ENCODE data around the gene RACGAP1. TPM values are rescaled to one million over a fixed set of nuclear protein-coding genes. Genes with fewer than 3 reads are reported as not detected.
A peak's percentile ranks its signal among the peaks of the same experiment; 100 is the strongest.

The RACGAP1 gene
- total RNA-seq, 2 experiments from 2014 or later = 180 to 198 TPM

DNA sequence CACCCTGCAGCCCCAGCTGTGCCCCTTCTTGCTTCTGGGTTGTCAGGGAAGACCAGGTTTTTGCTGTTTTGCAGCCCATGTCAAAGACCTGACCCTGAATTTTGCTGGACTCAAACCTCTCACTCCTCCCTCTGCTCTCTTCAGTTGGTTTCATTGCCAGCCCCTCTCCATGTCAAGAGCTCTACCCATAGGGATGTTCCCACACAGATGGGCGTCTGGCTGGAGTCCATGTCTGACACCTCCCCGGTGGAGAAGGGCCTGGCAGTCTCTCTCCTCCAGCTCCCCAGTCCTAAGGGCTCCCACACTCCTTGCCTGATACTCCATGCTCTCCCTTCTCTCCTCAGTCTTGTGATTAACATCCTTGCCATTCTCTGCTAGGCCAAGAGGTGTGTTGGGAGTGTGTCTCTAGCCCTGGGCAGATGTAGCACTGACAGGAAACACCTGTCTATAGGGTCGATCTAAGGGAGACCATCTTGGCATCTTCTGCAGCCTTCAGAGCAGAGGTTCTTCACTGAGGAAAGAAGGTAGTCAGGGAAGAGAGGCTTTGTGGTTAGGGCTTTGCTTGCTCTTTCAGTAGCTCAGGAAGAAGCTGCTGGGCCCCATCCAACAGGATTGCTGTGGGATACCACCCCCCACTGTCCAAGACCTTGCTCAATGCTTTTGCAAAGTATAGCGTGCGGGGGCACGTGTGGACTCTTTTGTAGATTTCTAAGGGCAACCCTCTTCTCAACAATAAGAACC lies 36.8 kb upstream of the RACGAP1 start:
- Mint-ChIP-seq H3K27me3 (peaks cover under 1% of the 10 kb centered on the region), H3K36me3 (peaks cover 3% of the 10 kb centered on the region), H3K9me3 (ENCODE audit: low read depth) (no peaks in the 10 kb centered on the region), H3K27ac (no peak overlapping the region), H3K4me3 (no peak overlapping the region), H3K4me1 (peaks cover 41% of the 10 kb centered on the region)
- DNase-seq (no peak), ATAC-seq (no peak)
- CTCF ChIA-PET = interaction anchor here (1.3 to 6.4 kb wide), 4 partner anchors 10 to 117 kb away, joined by 3 to 92 read pairs (median 40); no protein-coding TSS in a partner anchor

- Mint-ChIP-seq H3K4me3 (no peak overlapping the region), H3K36me3 (peaks cover 3% of the 10 kb centered on the region), H3K27me3 (peaks cover 10% of the 10 kb centered on the region), H3K4me1 (peaks cover 50% of the 10 kb centered on the region), H3K9me3 (ENCODE audit: low read depth) (no peaks in the 10 kb centered on the region), H3K27ac (no peak overlapping the region)
- ATAC-seq (no peak), DNase-seq (no peak)
- CTCF ChIA-PET = interaction anchor here (1.3 to 6.4 kb wide), 4 partner anchors 11 to 116 kb away, joined by 3 to 92 read pairs (median 40); no protein-coding TSS in a partner anchor
Observed at GRCh38 chr12:50061171-50061570, 35.9 kb upstream of the RACGAP1 start.

DNA sequence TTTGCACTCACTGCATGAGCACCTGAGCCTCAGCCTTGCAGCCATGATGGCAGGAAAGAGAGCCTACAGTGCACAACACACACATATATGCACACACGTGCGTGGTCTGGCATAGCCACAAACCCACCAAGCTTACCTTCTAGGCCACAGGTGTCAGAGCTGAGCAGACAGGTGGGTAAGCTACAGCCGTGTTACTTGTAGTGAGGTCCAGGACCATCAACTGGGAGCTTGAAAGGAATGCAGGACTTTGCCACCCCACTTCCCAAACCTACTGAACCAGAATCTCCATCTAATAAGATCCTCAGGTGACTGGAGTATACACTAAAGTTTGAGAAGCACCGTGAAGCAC lies 34.8 kb upstream of the RACGAP1 start:
- DNase-seq (no peak), ATAC-seq (no peak)
- CTCF ChIA-PET = interaction anchor here (0.5 to 6.4 kb wide), 7 partner anchors 12 to 319 kb away, joined by 3 to 92 read pairs (median 4); partner anchors contain the start of gene TMBIM6
- peaks cover 3% of the 10 kb centered on the region for H3K36me3 Mint-ChIP-seq
- H3K9me3 Mint-ChIP-seq (ENCODE audit: low read depth) = no peaks in the 10 kb centered on the region
- peaks cover 56% of the 10 kb centered on the region for H3K4me1 Mint-ChIP-seq
- peak overlapping the region; percentile 85 for H3K4me3 Mint-ChIP-seq
- H3K27ac Mint-ChIP-seq = peak overlapping the region; percentile 86
- peaks cover 12% of the 10 kb centered on the region for H3K27me3 Mint-ChIP-seq

GRCh38 chr12:50059440-50060119 lies 34.3 kb upstream of the RACGAP1 start:
- H3K4me1 Mint-ChIP-seq = peaks cover 56% of the 10 kb centered on the region
- peak; percentile 90 for DNase-seq
- peak overlapping the region; percentile 85 for H3K4me3 Mint-ChIP-seq
- peak; percentile 69 for ATAC-seq
- peaks cover 3% of the 10 kb centered on the region for H3K36me3 Mint-ChIP-seq
- CTCF ChIA-PET = interaction anchor here (0.5 to 6.4 kb wide), 14 partner anchors 12 to 318 kb away, joined by 3 to 92 read pairs (median 4); partner anchors contain the start of genes RACGAP1, SMARCD1 and TMBIM6
- H3K27me3 Mint-ChIP-seq = peaks cover 12% of the 10 kb centered on the region
- H3K9me3 Mint-ChIP-seq (ENCODE audit: low read depth) = no peaks in the 10 kb centered on the region
- peak overlapping the region; percentile 86 for H3K27ac Mint-ChIP-seq

- H3K27me3 Mint-ChIP-seq = peaks cover 12% of the 10 kb centered on the region
- H3K4me1 Mint-ChIP-seq = peaks cover 56% of the 10 kb centered on the region
- CTCF ChIA-PET = interaction anchor here (0.6 to 6.4 kb wide), 14 partner anchors 13 to 317 kb away, joined by 3 to 92 read pairs (median 4); partner anchors contain the start of genes COX14, RACGAP1, SMARCD1 and TMBIM6
- DNase-seq = peak; percentile 68
- peak overlapping the region; percentile 85 for H3K4me3 Mint-ChIP-seq
- peaks cover 3% of the 10 kb centered on the region for H3K36me3 Mint-ChIP-seq
- ATAC-seq = peak; percentile 29
- H3K9me3 Mint-ChIP-seq (ENCODE audit: low read depth) = no peaks in the 10 kb centered on the region
- H3K27ac Mint-ChIP-seq = peak overlapping the region; percentile 86
Observed at GRCh38 chr12:50058743-50059312, 33.5 kb upstream of the RACGAP1 start.

DNA sequence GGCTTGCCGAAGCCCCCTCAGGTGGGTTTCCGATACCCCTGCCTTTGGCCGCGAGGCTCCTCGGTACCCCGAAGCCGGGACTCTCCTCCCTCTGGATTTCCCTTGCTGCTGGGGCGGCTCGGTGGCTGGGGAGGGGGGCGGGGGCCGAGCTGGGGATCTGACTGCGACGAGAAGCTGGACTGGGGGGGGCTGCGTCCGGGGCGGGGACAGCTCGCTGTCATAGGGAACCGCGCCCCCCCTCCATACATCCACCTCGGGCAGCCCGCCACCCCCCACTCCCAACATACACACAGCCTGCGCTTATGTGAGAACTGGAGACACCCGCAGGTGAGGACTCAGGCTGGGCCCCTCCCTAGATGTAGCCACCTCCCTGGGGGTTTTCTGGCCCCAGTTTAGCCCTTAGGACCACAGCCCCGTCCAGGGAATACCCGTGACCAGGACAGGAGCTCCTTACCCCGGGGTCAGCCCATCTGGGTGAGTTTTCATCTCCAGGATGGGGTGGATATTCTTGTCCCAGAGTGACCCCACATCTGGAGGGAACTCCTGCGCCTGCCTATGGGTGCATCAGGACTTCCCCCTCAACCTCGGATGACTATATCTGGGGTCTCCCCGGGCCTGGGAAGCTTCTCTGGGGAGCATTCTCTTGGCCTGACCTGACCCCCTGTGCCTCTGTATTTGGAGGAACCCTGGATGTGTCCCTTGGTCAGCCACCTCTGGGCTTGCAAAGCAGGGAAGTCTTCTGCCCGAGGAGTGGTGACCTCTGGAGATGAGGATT lies 32.8 kb upstream of the RACGAP1 start:
- Mint-ChIP-seq H3K4me3 (peak overlapping the region; percentile 85), H3K36me3 (peaks cover 3% of the 10 kb centered on the region), H3K9me3 (ENCODE audit: low read depth) (no peaks in the 10 kb centered on the region), H3K27ac (peak overlapping the region; percentile 86), H3K4me1 (peaks cover 56% of the 10 kb centered on the region), H3K27me3 (peaks cover 15% of the 10 kb centered on the region)
- no peak for DNase-seq
- CTCF ChIA-PET = interaction anchor here (0.7 to 6.4 kb wide), 11 partner anchors 14 to 113 kb away, joined by 3 to 92 read pairs (median 6); partner anchors contain the start of genes COX14, RACGAP1 and SMARCD1
- no peak for ATAC-seq

DNA sequence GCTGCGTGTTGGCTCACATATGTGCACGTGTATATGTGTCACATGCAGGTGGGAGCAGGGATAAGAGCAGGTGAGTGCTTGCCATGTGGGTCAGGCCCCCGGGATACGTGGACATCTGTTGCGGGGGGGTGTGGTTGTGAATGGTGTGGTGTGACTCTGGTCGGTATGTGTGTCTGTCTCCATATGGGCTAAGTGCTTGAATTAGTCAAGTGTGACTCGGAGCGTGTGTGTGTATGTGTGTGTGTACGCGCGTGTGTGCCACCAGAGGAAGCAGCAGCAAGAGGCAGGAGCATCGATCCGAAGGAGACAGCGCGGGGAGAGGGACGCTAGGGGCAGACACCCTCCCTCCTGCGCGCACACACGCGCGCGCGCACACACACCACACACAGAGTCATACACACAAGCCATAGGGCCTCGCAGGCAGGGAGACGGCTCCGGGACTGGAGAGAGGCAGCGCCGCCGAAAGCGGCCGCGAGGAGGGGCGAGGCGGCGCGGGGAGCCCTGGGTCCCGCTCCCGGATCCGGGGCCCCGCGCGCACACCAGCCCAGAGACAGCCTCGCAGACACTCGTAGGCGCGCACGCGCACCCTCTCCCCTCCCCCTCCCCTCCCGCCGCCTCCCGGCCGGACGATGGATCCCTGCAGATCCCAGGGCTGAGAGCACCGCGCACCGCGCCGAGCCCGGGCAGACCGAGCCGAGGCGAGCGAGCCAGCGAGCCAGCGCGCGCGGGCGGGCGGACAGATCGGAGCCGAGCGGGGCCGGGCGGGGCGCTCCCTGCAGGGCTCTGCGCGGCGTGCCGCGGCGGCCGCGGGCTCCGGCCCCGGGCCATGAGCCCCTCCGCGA lies 31.9 kb upstream of the RACGAP1 start, which contains the start of gene ASIC1:
Gene ASIC1, plus strand, starts transcription at position 597 of the 842 bp plus-strand sequence. CDS start 1,171 bp downstream, outside the sequence.
- peak within 1 kb of the TSS; percentile 86 for H3K27ac Mint-ChIP-seq
- no peaks in the 10 kb centered on the region for H3K9me3 Mint-ChIP-seq (ENCODE audit: low read depth)
- peaks cover 52% of the 10 kb centered on the region for H3K4me1 Mint-ChIP-seq

DNA sequence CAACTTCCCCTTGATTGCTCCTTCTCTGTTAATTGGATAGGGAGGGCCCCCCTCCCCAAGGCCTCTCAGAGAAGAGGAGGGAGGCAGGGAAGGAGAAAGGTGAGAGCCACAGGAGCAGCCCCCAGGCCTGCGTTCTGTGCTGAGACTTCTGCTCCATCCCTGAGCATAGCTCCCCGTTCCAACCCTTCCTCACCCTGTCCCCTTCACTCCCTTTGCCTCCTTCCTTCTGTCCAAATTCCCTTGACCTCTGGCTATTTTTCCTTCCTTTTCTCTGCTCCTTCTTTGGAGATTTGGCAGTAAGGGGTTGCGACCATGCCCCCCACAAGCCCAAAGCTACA lies 31.3 kb upstream of the RACGAP1 start:
- Mint-ChIP-seq H3K4me3 (peak overlapping the region; percentile 85), H3K9me3 (ENCODE audit: low read depth) (no peaks in the 10 kb centered on the region), H3K4me1 (peaks cover 47% of the 10 kb centered on the region), H3K36me3 (peaks cover 2% of the 10 kb centered on the region), H3K27me3 (peaks cover 30% of the 10 kb centered on the region), H3K27ac (no peak overlapping the region)
- CTCF ChIA-PET = interaction anchor here (0.7 to 5.0 kb wide), 29 partner anchors 9 to 315 kb away, joined by 3 to 124 read pairs (median 5); partner anchors contain the start of genes BCDIN3D, COX14, NCKAP5L and RACGAP1
- DNase-seq (no peak), ATAC-seq (no peak)

More for the DNA sequence above, 31.9 kb upstream of the RACGAP1 start, which contains the start of gene ASIC1:
- CTCF ChIA-PET = interaction anchor here (0.8 to 6.4 kb wide), 17 partner anchors 10 to 216 kb away, joined by 3 to 124 read pairs (median 10); partner anchors contain the start of genes COX14 and SMARCD1
- DNase-seq = peak; percentile 67
- ATAC-seq = peak; percentile 54
- Mint-ChIP-seq H3K36me3 (peaks cover 3% of the 10 kb centered on the region), H3K4me3 (peak within 1 kb of the TSS; percentile 85), H3K27me3 (peaks cover 24% of the 10 kb centered on the region)

GRCh38 chr12:50055831-50056638 lies 30.7 kb upstream of the RACGAP1 start:
- CTCF ChIA-PET = interaction anchor here (0.7 to 5.0 kb wide), 32 partner anchors 9 to 315 kb away, joined by 3 to 124 read pairs (median 5); partner anchors contain the start of genes BCDIN3D, COX14, NCKAP5L and RACGAP1

GRCh38 chr12:50053583-50053982 lies 28.3 kb upstream of the RACGAP1 start:
- Mint-ChIP-seq H3K36me3 (no peaks in the 10 kb centered on the region), H3K4me3 (no peak overlapping the region), H3K9me3 (ENCODE audit: low read depth) (no peaks in the 10 kb centered on the region), H3K4me1 (peaks cover 19% of the 10 kb centered on the region), H3K27me3 (peaks cover 56% of the 10 kb centered on the region), H3K27ac (no peak overlapping the region)
- DNase-seq (no peak), ATAC-seq (no peak)
- CTCF ChIA-PET = interaction anchor here (1.3 to 5.0 kb wide), 4 partner anchors 14 to 86 kb away, joined by 4 to 124 read pairs (median 69); partner anchors contain the start of gene COX14

More at GRCh38 chr12:50055831-50056638, 30.7 kb upstream of the RACGAP1 start:
- Mint-ChIP-seq H3K27ac (no peak overlapping the region), H3K27me3 (peaks cover 36% of the 10 kb centered on the region), H3K4me1 (peaks cover 42% of the 10 kb centered on the region), H3K9me3 (ENCODE audit: low read depth) (no peaks in the 10 kb centered on the region), H3K36me3 (peaks cover 1% of the 10 kb centered on the region), H3K4me3 (peak overlapping the region; percentile 39)
- DNase-seq (peak; percentile 72), ATAC-seq (peak; percentile 34)

GRCh38 chr12:50052964-50053363 lies 27.7 kb upstream of the RACGAP1 start:
- H3K27ac Mint-ChIP-seq = no peak overlapping the region
- no peak overlapping the region for H3K4me3 Mint-ChIP-seq
- no peaks in the 10 kb centered on the region for H3K36me3 Mint-ChIP-seq
- H3K4me1 Mint-ChIP-seq = peaks cover 16% of the 10 kb centered on the region
- CTCF ChIA-PET = interaction anchor here (1.3 to 5.0 kb wide), 4 partner anchors 14 to 86 kb away, joined by 4 to 124 read pairs (median 69); partner anchors contain the start of gene COX14
- H3K9me3 Mint-ChIP-seq (ENCODE audit: low read depth) = no peaks in the 10 kb centered on the region
- peaks cover 59% of the 10 kb centered on the region for H3K27me3 Mint-ChIP-seq
- ATAC-seq = no peak
- no peak for DNase-seq

Measured in activated CD8-positive, alpha-beta memory T cell treated with anti-CD3 and anti-CD28 coated beads, Interleukin-2, amount 10 ng/mL, durations not matched to agents 7 days and 5 days (primary cell).